ENCODE results near the gene DTD1.

Gene DTD1

DNA sequence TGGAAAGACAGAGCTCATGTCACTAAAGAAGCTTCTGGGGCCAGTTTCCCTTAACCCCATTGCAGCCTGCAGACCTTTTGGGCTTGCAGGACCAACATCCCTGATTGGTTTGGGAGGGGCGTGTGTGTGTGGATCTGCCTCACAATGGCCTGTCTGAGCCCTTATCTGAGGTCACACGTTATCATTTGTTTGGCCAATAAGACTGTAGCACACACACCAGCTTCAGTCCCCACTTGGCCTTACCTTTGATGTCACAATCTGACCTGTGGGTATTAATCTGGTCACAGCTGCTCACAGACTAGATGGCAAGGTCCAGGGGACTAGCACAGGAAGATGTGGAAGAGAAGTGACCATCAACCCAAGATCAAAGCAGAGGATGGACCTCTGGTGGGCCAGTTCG is 225.6 kb downstream of the DTD1 start, which contains the start of gene SCP2D1:
Gene SCP2D1, plus strand, starts transcription at position 301 of the 400 bp plus-strand sequence. Its CDS starts 33 bp downstream, at position 334.
- DNase-seq, result no peak
- Histone ChIP-seq H3K4me1 (ENCODE audit: control insufficient read depth, insufficient read depth, low read length, poor library complexity, severe bottlenecking) (no peaks in the 10 kb centered on the region), H3K27ac (ENCODE audit: insufficient read depth, low read length, poor library complexity, severe bottlenecking) (no peak within 1 kb of the TSS), H3K4me3 (ENCODE audit: insufficient read depth, low read depth, low read length, poor library complexity, severe bottlenecking) (no peak within 1 kb of the TSS), H3K36me3 (ENCODE audit: control insufficient read depth, insufficient read depth, low read length) (no peaks in the 10 kb centered on the region), H3K27me3 (replicated peaks; ENCODE audit: control insufficient read depth, insufficient read depth, low read length, poor library complexity, severe bottlenecking) (no peaks in the 10 kb centered on the region), H3K9me3 (ENCODE audit: control insufficient read depth, low read length) (no peaks in the 10 kb centered on the region)

DNA sequence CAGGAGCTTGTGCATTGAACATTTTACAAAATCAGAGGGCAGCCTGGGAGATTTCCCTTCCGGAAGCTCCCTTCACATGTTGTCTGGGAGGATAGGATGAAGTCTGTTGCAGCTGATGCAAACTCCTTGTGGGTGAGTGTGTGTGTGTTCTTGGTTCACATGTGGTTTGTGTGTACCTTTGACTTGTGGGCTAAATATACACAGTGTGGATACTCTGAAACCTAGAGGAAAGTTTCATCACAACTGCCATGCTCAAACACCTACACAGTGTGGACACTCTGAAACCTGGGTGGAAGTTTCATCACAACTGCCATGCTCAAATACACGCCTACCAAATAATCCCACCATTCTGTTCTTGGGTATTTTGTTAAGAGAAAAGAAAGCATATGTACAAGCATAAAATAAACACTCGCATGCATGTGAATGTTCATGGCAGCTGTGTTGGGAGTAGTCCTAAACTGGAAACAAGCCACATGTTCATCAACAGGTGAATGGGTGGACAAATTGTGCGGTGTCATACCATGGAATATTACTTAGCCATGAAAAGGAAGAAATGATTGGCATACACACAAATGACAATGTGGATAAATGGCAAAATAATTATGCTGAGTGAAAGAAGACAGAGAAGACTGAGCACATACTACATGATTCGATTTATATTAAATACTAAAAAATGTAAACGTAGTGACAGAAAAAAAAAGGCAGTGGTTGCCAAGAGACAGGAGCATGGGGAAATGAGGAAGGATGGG is 227.5 kb downstream of the DTD1 start:
- H3K9me3 ChIP-seq (ENCODE audit: control insufficient read depth, low read length), result no peaks in the 10 kb centered on the region
- no peaks in the 10 kb centered on the region for H3K36me3 ChIP-seq (ENCODE audit: control insufficient read depth, insufficient read depth, low read length)
- no peaks in the 10 kb centered on the region for H3K27me3 ChIP-seq (replicated peaks; ENCODE audit: control insufficient read depth, insufficient read depth, low read length, poor library complexity, severe bottlenecking)
- H3K27ac ChIP-seq (ENCODE audit: insufficient read depth, low read length, poor library complexity, severe bottlenecking), result no peak overlapping the region
- no peaks in the 10 kb centered on the region for H3K4me1 ChIP-seq (ENCODE audit: control insufficient read depth, insufficient read depth, low read length, poor library complexity, severe bottlenecking)
- no peak for DNase-seq
- no peak overlapping the region for H3K4me3 ChIP-seq (ENCODE audit: insufficient read depth, low read depth, low read length, poor library complexity, severe bottlenecking)
